ENCODE results near the gene ORC2. TPM values are rescaled to one million over a fixed set of nuclear protein-coding genes. Genes with fewer than 3 reads are reported as not detected.
"Not testable (repeated sequence)": the region's sequence is repeated elsewhere in the genome, so short reads cannot be mapped to it uniquely, and the experiment has no call there.

Gene ORC2
- total RNA-seq (2014; rRNA removed; shearing (Covaris generic)), result 13.5 and 16.3 TPM in 2 replicates

GRCh38 chr2:200963124-200963917 is at the start of gene ORC2:
Gene ORC2 (minus strand): TSS chr2:200963660. CDS start chr2:200958123, 5,537 bp downstream.
- Histone ChIP-seq H3K9me3 (replicated peaks) (no peaks in the 10 kb centered on the region), H3K4me3 (peak within 1 kb of the TSS; percentile 86), H3K27ac (peak within 1 kb of the TSS; percentile 73), H3K27me3 (replicated peaks) (no peaks in the 10 kb centered on the region), H3K36me3 (peaks cover 23% of the 10 kb centered on the region), H3K4me1 (replicated peaks) (peaks cover 20% of the 10 kb centered on the region)
- DNase-seq (ENCODE audit: low read depth in 1 of 2, low spot score in 2 of 2), result peak; percentile 93 to 95

GRCh38 chr2:201008296-201008829 is 44.9 kb upstream of the ORC2 start:
- H3K4me1 ChIP-seq (replicated peaks), result no peaks in the 10 kb centered on the region
- H3K9me3 ChIP-seq (replicated peaks), result no peaks in the 10 kb centered on the region
- H3K27me3 ChIP-seq (replicated peaks), result no peaks in the 10 kb centered on the region
- H3K4me3 ChIP-seq, result no peak overlapping the region
- H3K27ac ChIP-seq, result no peak overlapping the region
- peaks cover 29% of the 10 kb centered on the region for H3K36me3 ChIP-seq
- DNase-seq (ENCODE audit: low read depth in 1 of 2, low spot score in 2 of 2), result no peak

- no peak for DNase-seq (ENCODE audit: low read depth in 1 of 2, low spot score in 2 of 2)
- no peaks in the 10 kb centered on the region for H3K9me3 ChIP-seq (replicated peaks)
- H3K36me3 ChIP-seq, result peaks cover 34% of the 10 kb centered on the region
- no peaks in the 10 kb centered on the region for H3K27me3 ChIP-seq (replicated peaks)
- no peak overlapping the region for H3K4me3 ChIP-seq
- H3K27ac ChIP-seq, result no peak overlapping the region
- no peaks in the 10 kb centered on the region for H3K4me1 ChIP-seq (replicated peaks)
These were observed 44.1 kb upstream of the ORC2 start for GRCh38 chr2:201007584-201007998.

GRCh38 chr2:201006704-201007103 is 43.2 kb upstream of the ORC2 start:
- Histone ChIP-seq H3K27ac (no peak overlapping the region), H3K4me3 (no peak overlapping the region), H3K9me3 (replicated peaks) (no peaks in the 10 kb centered on the region), H3K36me3 (peaks cover 34% of the 10 kb centered on the region), H3K27me3 (replicated peaks) (no peaks in the 10 kb centered on the region), H3K4me1 (replicated peaks) (no peaks in the 10 kb centered on the region)
- DNase-seq (ENCODE audit: low read depth in 1 of 2, low spot score in 2 of 2), result no peak

- no peaks in the 10 kb centered on the region for H3K27me3 ChIP-seq (replicated peaks)
- H3K4me1 ChIP-seq (replicated peaks), result no peaks in the 10 kb centered on the region
- H3K27ac ChIP-seq, result no peak overlapping the region
- H3K36me3 ChIP-seq, result peaks cover 34% of the 10 kb centered on the region
- H3K4me3 ChIP-seq, result no peak overlapping the region
- no peak for DNase-seq (ENCODE audit: low read depth in 1 of 2, low spot score in 2 of 2)
- H3K9me3 ChIP-seq (replicated peaks), result no peaks in the 10 kb centered on the region
These were observed 40.9 kb upstream of the ORC2 start for GRCh38 chr2:201004370-201004769.

- no peaks in the 10 kb centered on the region for H3K27me3 ChIP-seq (replicated peaks)
- H3K4me3 ChIP-seq, result no peak overlapping the region
- no peak overlapping the region for H3K27ac ChIP-seq
- peaks cover 12% of the 10 kb centered on the region for H3K4me1 ChIP-seq (replicated peaks)
- no peak for DNase-seq (ENCODE audit: low read depth in 1 of 2, low spot score in 2 of 2)
- no peaks in the 10 kb centered on the region for H3K9me3 ChIP-seq (replicated peaks)
- peaks cover 58% of the 10 kb centered on the region for H3K36me3 ChIP-seq
These were observed 29.6 kb upstream of the ORC2 start for GRCh38 chr2:200993097-200993496.

GRCh38 chr2:200987137-200987536 is 23.7 kb upstream of the ORC2 start:
- Histone ChIP-seq H3K4me1 (replicated peaks) (peaks cover 21% of the 10 kb centered on the region), H3K27me3 (replicated peaks) (no peaks in the 10 kb centered on the region), H3K27ac (no peak overlapping the region), H3K4me3 (no peak overlapping the region), H3K36me3 (peaks cover 39% of the 10 kb centered on the region), H3K9me3 (replicated peaks) (no peaks in the 10 kb centered on the region)
- DNase-seq (ENCODE audit: low read depth in 1 of 2, low spot score in 2 of 2), result no peak

- Histone ChIP-seq H3K27ac (0 out of 2 replicates have a peak overlapping the region, but pooled peaks have one; percentile 20), H3K36me3 (peaks cover 41% of the 10 kb centered on the region), H3K27me3 (replicated peaks) (no peaks in the 10 kb centered on the region), H3K4me3 (no peak overlapping the region), H3K9me3 (replicated peaks) (no peaks in the 10 kb centered on the region), H3K4me1 (replicated peaks) (peaks cover 21% of the 10 kb centered on the region)
- no peak for DNase-seq (ENCODE audit: low read depth in 1 of 2, low spot score in 2 of 2)
These were observed 22.3 kb upstream of the ORC2 start for GRCh38 chr2:200985799-200986198.

- Histone ChIP-seq H3K27me3 (replicated peaks) (no peaks in the 10 kb centered on the region), H3K4me1 (replicated peaks) (no peaks in the 10 kb centered on the region), H3K27ac (no peak overlapping the region), H3K9me3 (replicated peaks) (no peaks in the 10 kb centered on the region), H3K36me3 (peaks cover 13% of the 10 kb centered on the region), H3K4me3 (no peak overlapping the region)
- no peak for DNase-seq (ENCODE audit: low read depth in 1 of 2, low spot score in 2 of 2)
These were observed 13.2 kb upstream of the ORC2 start for GRCh38 chr2:200976710-200977109.

- no peaks in the 10 kb centered on the region for H3K9me3 ChIP-seq (replicated peaks)
- no peak overlapping the region for H3K4me3 ChIP-seq
- no peak overlapping the region for H3K27ac ChIP-seq
- peaks cover 5% of the 10 kb centered on the region for H3K36me3 ChIP-seq
- no peak for DNase-seq (ENCODE audit: low read depth in 1 of 2, low spot score in 2 of 2)
- no peaks in the 10 kb centered on the region for H3K4me1 ChIP-seq (replicated peaks)
- H3K27me3 ChIP-seq (replicated peaks), result no peaks in the 10 kb centered on the region
These were observed 12.2 kb upstream of the ORC2 start for GRCh38 chr2:200975672-200976071.

- H3K36me3 ChIP-seq; H3K27ac ChIP-seq; H3K4me1 ChIP-seq (replicated peaks); DNase-seq (ENCODE audit: low read depth in 1 of 2, low spot score in 2 of 2); H3K9me3 ChIP-seq (replicated peaks); H3K27me3 ChIP-seq (replicated peaks); H3K4me3 ChIP-seq: not testable (repeated sequence)
These were observed 6.6 kb upstream of the ORC2 start for GRCh38 chr2:200970057-200970456.

- Histone ChIP-seq H3K27ac (no peak overlapping the region), H3K27me3 (replicated peaks) (no peaks in the 10 kb centered on the region), H3K4me3 (no peak overlapping the region), H3K36me3 (0 out of 2 replicates have a peak, but pooled peaks cover 6% of the 10 kb centered on the region), H3K4me1 (replicated peaks) (peaks cover 11% of the 10 kb centered on the region), H3K9me3 (replicated peaks) (no peaks in the 10 kb centered on the region)
- DNase-seq (ENCODE audit: low read depth in 1 of 2, low spot score in 2 of 2), result no peak
These were observed 5.3 kb upstream of the ORC2 start for GRCh38 chr2:200968735-200969134.

GRCh38 chr2:200968162-200968561 is 4.7 kb upstream of the ORC2 start:
- H3K4me1 ChIP-seq (replicated peaks), result peaks cover 11% of the 10 kb centered on the region
- DNase-seq (ENCODE audit: low read depth in 1 of 2, low spot score in 2 of 2), result no peak
- no peaks in the 10 kb centered on the region for H3K27me3 ChIP-seq (replicated peaks)
- peaks cover 9% of the 10 kb centered on the region for H3K36me3 ChIP-seq
- no peak overlapping the region for H3K4me3 ChIP-seq
- no peak overlapping the region for H3K27ac ChIP-seq
- H3K9me3 ChIP-seq (replicated peaks), result no peaks in the 10 kb centered on the region

GRCh38 chr2:200966770-200967169 is 3.3 kb upstream of the ORC2 start:
- peak in 1 of 2 experiments; percentile 21 for DNase-seq (ENCODE audit: low read depth in 1 of 2, low spot score in 2 of 2)
- Histone ChIP-seq H3K27ac (no peak overlapping the region), H3K27me3 (replicated peaks) (no peaks in the 10 kb centered on the region), H3K36me3 (peaks cover 13% of the 10 kb centered on the region), H3K9me3 (replicated peaks) (no peaks in the 10 kb centered on the region), H3K4me3 (no peak overlapping the region), H3K4me1 (replicated peaks) (peaks cover 20% of the 10 kb centered on the region)
